SJCRH30 (cell line): Measurements from ENCODE around the gene TRIOBP. TPM values are rescaled to one million over a fixed set of nuclear protein-coding genes. Genes with fewer than 3 reads are reported as not detected.
"Not testable (repeated sequence)": the region's sequence is repeated elsewhere in the genome, so short reads cannot be mapped to it uniquely, and the experiment has no call there.

ENCODE experiments used
- DNase-seq, 2 experiments: peaks; one replicate each; pipeline ENCODE4 v3.0.0-alpha.2; 2015 to 2020
- H3K27ac ChIP-seq: fragments of 250-450 bp; sonication (Bioruptor Pico); 2 replicates; pipeline ENCODE4 v1.5.1; 2020; ENCODE audit warnings: mild to moderate bottlenecking, moderate library complexity
- H3K27me3 ChIP-seq: fragments of 250-450 bp; sonication (Bioruptor Pico); 2 replicates; pipeline ENCODE4 v1.5.1; 2020; ENCODE audit warnings: mild to moderate bottlenecking, moderate library complexity
- H3K36me3 ChIP-seq: fragments of 250-450 bp; sonication (Bioruptor Pico); 2 replicates; pipeline ENCODE4 v1.5.1; 2020; ENCODE audit warnings: mild to moderate bottlenecking, moderate library complexity
- H3K4me1 ChIP-seq: fragments of 250-450 bp; sonication (Bioruptor Pico); 2 replicates; pipeline ENCODE4 v1.5.1; 2020; ENCODE audit warnings: mild to moderate bottlenecking, moderate library complexity
- H3K4me3 ChIP-seq: fragments of 250-450 bp; sonication (Bioruptor Pico); 2 replicates; pipeline ENCODE4 v1.5.1; 2020; ENCODE audit warnings: mild to moderate bottlenecking, moderate library complexity
- H3K9me3 ChIP-seq: fragments of 250-450 bp; sonication (Bioruptor Pico); replicated peaks from 2 replicates; pipeline ENCODE4 v1.5.1; 2020; ENCODE audit warnings: mild to moderate bottlenecking, moderate library complexity
- total RNA-seq: library from RNA; depleted of rRNA; stranded (reverse); fragments of >200 nt; shearing (Covaris generic); gene quantifications from 2 replicates; pipeline ENCODE4 v1.2.3, GENCODE V29; 2014

TRIOBP gene
- total RNA-seq, 1 experiment from 2014 or later: 16.8 TPM

DNA sequence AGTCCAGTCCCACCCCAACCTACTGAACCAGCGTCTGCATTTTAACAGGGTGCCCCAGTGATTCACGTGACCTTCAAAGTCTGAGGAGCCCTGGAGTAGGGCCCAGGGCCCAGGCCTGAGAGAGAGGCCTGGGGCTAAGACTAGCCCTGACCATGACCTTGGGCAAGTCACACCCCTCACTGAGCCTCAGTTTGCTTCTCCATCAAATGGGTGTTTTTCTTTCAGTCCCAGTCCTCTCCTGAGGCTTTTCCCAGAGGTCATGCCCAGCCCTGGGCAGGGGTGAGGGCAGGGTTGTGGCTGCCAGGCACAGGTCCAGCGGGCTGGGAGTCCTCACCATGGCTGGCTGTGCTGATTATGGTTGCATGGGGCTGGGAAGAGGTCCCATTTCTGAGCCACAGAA, 77.9 kb downstream of the TRIOBP start:
- Histone ChIP-seq H3K4me1 (peaks cover 9% of the 10 kb centered on the region; the same call in 1 of the 2 replicates), H3K27ac (no peak overlapping the region), H3K4me3 (no peak overlapping the region), H3K27me3 (no peaks in the 10 kb centered on the region), H3K9me3 (no peaks in the 10 kb centered on the region), H3K36me3 (no peaks in the 10 kb centered on the region; the same call in 1 of the 2 replicates)
- no peak for DNase-seq

DNA sequence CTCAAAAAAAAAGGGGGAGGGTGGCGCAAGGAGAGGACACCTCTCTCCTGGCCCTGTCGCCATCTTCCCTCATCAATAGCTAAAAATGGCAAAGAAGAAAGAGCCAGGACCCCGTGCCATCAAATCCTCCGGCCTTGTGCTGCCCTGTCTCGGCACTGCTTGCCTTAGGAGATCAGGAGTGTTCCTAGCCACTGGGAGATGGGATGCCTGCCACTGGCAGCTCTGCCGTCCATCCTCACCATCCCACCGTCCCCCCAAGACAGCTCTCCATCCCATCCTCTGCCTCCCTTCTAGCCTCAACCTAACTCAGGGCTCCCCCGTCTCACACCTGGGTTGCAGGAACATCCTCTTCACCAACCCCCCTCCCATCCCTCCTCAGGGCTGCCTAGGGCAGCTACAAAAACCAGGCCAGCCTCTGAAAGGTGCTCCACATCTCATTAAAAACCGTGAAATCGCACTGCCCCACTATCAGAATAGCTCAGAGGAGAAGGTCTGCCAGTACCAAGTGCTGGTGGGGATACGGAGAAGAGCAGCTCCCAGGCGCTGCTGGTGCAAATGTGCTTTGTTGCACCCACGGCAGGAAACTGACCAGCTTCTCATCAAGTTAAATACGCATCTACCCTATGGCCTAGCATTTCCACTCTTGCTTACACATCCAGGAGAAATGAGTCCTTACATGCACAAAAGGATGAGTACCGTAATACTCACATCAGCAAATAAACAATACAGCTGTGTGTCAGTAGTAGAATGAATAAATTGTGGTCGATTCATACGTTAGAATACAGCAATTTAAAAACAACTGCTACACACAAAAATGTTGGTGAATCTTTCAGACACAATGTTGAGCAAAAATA, 79.2 kb downstream of the TRIOBP start:
- Histone ChIP-seq H3K27ac (no peak overlapping the region), H3K4me1 (peaks cover 9% of the 10 kb centered on the region; the same call in 1 of the 2 replicates), H3K4me3 (no peak overlapping the region), H3K36me3 (no peaks in the 10 kb centered on the region; the same call in 1 of the 2 replicates), H3K9me3 (no peaks in the 10 kb centered on the region), H3K27me3 (no peaks in the 10 kb centered on the region)
- DNase-seq: no peak

DNA sequence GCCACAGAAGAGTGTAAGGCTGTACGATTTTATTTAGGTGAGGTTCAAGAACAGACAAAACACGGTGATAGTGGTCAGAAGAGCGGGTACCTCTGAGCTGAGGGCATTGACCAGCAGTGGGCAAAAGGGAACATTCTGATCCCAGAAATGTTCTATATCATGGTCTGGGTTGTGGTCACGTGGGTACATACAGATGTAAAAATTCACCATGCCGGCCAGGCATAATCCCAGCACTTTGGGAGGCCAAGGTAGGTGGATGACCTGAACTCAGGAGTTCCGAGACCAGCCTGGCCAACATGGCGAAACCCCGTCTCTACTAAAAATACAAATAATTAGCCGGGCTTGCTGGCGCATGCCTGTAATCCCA, 79.8 kb downstream of the TRIOBP start:
- Histone ChIP-seq H3K27me3 (no peaks in the 10 kb centered on the region), H3K36me3 (no peaks in the 10 kb centered on the region; the same call in 1 of the 2 replicates), H3K27ac (no peak overlapping the region), H3K4me1 (peaks cover 9% of the 10 kb centered on the region; the same call in 1 of the 2 replicates), H3K4me3 (no peak overlapping the region), H3K9me3 (no peaks in the 10 kb centered on the region)
- DNase-seq: no peak

DNA sequence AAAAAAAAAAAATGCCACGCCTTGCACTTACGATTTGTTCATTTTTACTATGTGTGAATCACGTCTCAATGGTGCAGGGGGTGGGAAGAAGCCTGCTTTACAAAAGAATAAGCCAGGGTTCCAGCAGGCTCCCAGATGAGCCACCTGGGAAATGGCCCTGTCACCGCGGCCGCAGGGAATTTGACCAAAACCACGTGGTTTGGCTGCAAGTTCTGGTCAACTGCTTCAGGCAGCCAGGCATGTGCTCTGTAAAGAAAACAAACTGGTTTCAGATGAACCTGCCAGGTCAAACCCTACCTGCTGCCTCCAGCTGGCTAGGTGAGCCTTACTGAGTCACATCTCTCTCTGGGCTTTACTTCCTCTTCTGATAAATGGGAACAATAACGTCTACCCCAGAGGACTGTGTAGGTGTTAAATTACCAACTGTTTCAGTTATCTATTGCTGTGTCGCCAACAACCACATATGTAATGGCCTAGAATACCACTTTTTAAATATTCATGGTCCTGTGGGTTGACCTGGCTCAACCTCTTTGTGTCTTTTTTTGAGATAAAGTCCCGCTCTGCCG, 80.4 kb downstream of the TRIOBP start:
- DNase-seq: peak in 1 of 2 experiments; percentile 45
- Histone ChIP-seq H3K4me3 (no peak overlapping the region), H3K4me1 (peaks cover 9% of the 10 kb centered on the region; the same call in 1 of the 2 replicates), H3K9me3 (no peaks in the 10 kb centered on the region), H3K36me3 (no peaks in the 10 kb centered on the region; the same call in 1 of the 2 replicates), H3K27me3 (no peaks in the 10 kb centered on the region), H3K27ac (no peak overlapping the region)

DNA sequence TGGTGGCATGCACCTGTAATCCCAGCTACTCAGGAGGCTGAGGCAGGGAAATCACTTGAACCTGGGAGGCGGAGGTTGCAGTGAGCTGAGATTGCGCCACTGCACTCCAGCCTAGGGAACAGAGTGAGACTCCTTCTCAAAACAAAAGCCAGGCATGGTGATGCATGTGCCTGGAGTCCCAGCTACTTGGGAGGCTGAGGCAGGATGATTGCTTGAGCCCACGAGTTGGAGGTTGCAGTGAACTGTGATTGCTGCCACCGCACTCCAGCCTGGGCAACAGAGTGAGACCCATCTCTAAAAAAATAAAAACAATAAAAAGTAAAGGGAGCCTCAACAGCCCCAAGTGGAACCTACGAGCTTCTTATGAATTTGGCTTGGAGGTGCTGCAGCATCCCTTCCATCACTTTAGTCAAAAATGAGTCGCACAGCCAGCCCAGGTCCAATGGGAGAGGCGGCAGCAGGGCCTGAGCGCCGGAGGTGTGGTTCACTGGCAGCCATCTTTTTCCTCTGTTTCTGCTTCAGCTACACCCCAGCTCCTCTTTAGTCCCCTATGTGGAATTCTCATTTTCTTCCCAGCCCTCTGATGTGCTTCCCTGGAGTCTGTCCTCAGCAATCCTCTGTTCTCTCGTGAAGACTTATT, 81.6 kb downstream of the TRIOBP start:
- no peaks in the 10 kb centered on the region for H3K27me3 ChIP-seq
- no peaks in the 10 kb centered on the region for H3K9me3 ChIP-seq
- peaks cover 11% of the 10 kb centered on the region; the same call in 1 of the 2 replicates for H3K4me1 ChIP-seq
- H3K36me3 ChIP-seq: no peaks in the 10 kb centered on the region
- DNase-seq: no peak
- H3K4me3 ChIP-seq: no peak overlapping the region
- H3K27ac ChIP-seq: no peak overlapping the region

DNA sequence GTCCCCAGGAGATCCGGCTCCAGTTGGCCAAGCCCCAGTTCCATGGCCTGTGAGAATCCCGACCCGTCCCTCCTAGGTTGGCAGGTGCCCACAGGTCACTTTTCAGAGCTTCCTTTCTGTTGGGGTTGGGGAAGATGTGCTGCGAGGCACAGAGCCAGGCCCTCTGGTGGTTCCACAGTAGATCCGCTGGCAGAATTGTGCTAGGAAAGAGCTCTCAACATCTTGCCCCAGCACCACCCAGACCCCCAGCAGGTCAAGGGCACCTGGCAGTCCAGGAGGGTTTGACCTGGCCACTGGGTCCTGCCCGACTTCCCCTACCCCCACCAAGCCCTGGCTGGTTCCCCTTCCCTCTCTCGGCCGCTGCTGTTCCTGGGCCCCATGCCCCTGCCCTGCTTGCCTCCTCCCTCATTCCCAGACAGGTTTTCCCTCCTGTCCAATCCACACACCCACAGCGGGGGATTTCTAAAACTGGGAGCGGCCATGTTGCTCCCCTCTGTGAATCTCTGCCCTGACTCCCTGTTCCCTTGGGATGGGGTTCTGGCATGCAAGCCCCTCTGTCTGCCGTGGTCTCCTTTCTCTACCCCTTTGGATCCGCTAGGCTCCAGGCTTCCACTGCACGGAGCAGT, 84.7 kb downstream of the TRIOBP start:
- Histone ChIP-seq H3K36me3 (no peaks in the 10 kb centered on the region), H3K9me3 (no peaks in the 10 kb centered on the region), H3K4me3 (no peak overlapping the region), H3K4me1 (peaks cover 16% of the 10 kb centered on the region), H3K27ac (no peak overlapping the region), H3K27me3 (no peaks in the 10 kb centered on the region)
- no peak for DNase-seq

DNA sequence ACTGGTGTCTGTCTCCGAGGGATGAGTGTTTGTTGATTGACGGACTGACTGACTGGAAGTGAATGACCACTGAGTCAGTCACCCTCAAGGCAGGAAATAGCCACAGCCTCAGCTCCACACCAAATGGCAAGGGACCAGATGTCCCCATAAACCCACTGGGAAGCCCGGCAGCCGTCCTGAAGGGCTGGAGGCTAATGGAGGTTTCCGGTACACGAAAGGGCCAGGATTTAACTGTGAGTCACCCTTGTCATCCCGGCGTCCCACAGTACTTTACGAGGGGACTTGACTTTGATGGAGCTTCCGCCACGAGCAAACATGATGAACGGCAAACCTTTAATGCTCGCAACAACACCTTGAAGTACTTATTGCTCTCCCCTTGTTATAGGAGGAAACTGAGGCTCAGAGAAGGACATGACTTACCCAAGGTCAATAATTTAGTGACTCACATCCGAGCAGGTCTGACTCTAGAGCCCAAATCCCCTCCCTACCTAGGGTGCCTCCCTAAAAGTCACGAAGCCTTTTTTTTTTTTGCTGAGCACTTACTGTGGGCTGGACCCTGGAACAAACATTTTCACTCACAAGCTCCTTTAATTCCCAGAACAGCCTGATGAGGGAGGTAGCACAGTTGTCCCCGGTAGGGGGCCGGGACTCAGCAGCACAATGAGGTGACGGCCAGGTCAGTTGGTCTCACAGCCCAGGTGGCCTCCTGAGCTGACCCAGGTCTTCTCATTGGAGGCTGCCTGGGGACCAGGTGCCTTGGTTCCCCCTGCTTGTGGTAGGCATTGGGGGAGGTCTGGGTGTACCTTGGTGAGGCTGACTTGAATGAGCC, 85.7 kb downstream of the TRIOBP start:
- H3K27ac ChIP-seq: no peak overlapping the region

DNA sequence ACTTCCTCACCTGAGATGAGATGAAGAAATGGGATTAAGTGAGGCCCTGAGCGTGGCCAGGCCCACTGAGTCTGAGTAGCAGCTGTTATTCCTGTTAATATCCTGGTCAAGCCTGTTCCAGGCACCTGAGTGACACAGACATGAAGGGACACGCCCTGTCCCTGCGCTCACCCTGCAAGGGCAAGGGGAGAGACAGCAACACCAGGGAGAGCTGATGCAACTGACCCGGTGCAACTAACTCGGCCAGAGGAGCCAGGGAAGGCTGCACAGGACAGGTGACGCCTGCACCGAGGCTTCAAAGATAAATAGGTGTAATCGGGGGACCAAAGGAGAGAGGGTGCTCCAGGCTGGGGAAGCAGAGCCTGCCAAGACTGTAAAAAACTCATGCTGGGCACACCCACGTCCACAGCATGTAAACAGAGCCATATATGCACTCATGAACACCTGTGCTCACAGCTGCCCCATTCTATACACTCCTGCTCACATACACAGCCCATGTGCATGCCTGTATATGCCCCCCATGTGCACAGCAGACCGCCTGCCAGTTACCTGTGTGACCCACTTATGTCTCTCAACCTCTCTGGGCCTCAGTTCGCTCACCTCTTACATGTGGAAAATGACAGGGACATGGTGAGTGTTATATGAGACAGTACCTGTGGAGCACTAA, 88.1 kb downstream of the TRIOBP start:
- Histone ChIP-seq H3K4me1 (peaks cover 9% of the 10 kb centered on the region), H3K27ac (no peak overlapping the region), H3K9me3 (no peaks in the 10 kb centered on the region), H3K4me3 (no peak overlapping the region), H3K27me3 (no peaks in the 10 kb centered on the region), H3K36me3 (no peaks in the 10 kb centered on the region)
- no peak for DNase-seq

More for the DNA sequence above, 85.7 kb downstream of the TRIOBP start:
- no peaks in the 10 kb centered on the region for H3K9me3 ChIP-seq
- H3K4me3 ChIP-seq: no peak overlapping the region
- DNase-seq: peak in 1 of 2 experiments; percentile 51
- no peaks in the 10 kb centered on the region for H3K27me3 ChIP-seq
- peaks cover 9% of the 10 kb centered on the region for H3K4me1 ChIP-seq
- H3K36me3 ChIP-seq: no peaks in the 10 kb centered on the region

DNA sequence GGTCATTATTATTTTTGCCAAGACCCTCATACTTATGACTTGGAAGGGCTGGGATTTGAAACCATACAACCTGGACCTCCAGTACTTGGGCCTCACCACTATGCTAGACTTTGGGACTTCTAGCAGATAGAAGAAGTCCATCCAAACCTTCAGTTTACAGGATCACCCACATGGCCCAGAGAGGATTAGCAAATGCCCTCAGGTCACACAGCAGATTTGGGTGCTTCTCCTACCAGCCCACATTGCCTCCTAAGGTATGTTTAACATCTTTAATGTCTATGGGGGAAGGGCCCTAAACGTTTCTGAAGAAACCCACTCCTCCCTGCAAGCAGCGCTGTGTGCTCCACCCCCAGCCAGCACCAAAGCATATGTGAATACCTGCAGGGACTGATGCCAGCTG, 93.4 kb downstream of the TRIOBP start:
- Histone ChIP-seq H3K4me1 (no peaks in the 10 kb centered on the region), H3K4me3 (no peak overlapping the region), H3K9me3 (no peaks in the 10 kb centered on the region), H3K27me3 (no peaks in the 10 kb centered on the region), H3K27ac (no peak overlapping the region), H3K36me3 (no peaks in the 10 kb centered on the region)
- DNase-seq: no peak

DNA sequence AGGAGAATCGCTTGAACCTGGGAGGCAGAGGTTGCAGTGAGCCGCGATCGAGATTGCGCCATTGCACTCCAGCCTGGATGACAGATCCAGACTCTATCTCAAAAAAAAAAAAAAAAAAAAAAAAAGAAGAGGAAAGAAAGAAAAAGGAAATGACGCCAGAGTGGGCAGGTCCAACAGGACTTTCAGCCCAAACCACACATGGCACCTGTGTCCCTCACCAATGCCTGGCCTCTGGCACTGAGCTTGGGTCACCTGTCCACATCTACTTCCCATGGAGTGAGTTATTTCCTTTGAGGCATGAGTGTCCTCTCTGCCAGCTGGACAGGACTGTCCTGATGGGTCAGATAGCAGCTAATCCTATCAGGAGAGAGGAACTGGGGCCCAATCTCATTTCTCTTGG, 95.6 kb downstream of the TRIOBP start:
- no peaks in the 10 kb centered on the region for H3K27me3 ChIP-seq
- H3K9me3 ChIP-seq: no peaks in the 10 kb centered on the region
- H3K27ac ChIP-seq: no peak overlapping the region
- H3K4me3 ChIP-seq: no peak overlapping the region
- H3K36me3 ChIP-seq: no peaks in the 10 kb centered on the region
- H3K4me1 ChIP-seq: no peaks in the 10 kb centered on the region
- DNase-seq: no peak

DNA sequence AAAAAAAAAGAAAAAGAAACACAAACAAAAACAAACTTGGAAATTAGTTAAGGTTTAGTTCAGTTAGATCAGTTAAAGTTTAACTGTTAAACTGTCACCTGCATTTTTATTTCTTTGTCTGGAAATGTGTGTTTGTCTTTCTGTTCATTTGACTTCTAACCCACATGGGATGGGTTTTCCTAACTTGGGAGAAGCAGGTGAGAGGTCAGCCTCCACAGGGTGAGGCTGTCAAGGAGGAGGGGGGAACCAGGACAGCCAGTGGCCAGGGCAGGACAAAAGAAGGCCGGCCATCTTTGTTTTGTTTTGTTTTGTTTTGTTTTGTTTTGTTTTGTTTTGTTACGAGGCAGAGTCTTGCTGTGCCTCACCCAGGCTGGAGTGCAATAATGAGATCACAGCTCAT, 97.5 kb downstream of the TRIOBP start:
- H3K4me3 ChIP-seq: no peak overlapping the region
- no peaks in the 10 kb centered on the region for H3K27me3 ChIP-seq
- DNase-seq: no peak
- no peaks in the 10 kb centered on the region for H3K9me3 ChIP-seq
- H3K36me3 ChIP-seq: no peaks in the 10 kb centered on the region
- no peak overlapping the region for H3K27ac ChIP-seq
- no peaks in the 10 kb centered on the region for H3K4me1 ChIP-seq

DNA sequence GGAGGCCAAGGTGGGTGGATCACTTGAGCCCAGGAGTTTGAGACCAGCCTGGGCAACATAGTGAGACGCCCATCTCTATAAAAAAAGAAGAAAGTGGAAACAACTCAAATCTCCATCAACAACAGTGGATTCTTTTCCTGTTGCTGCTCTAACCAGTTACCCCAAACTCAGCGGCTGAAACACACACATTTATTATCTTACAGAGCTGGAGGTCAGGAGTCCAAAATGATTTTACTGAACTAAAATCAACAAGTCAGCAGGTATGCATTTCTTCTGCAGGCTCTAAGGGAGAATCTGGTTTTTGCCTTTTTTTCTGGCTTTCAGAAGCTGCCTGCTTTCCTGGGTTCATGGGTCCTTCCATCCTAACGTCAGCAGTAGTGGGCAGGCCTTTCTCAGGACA, 99.2 kb downstream of the TRIOBP start:
- H3K4me3 ChIP-seq: no peak overlapping the region
- H3K36me3 ChIP-seq: no peaks in the 10 kb centered on the region
- DNase-seq: no peak
- H3K4me1 ChIP-seq: no peaks in the 10 kb centered on the region
- 0 out of 2 replicates have a peak, but pooled peaks cover 2% of the 10 kb centered on the region for H3K27me3 ChIP-seq
- H3K9me3 ChIP-seq: no peaks in the 10 kb centered on the region
- no peak overlapping the region for H3K27ac ChIP-seq

DNA sequence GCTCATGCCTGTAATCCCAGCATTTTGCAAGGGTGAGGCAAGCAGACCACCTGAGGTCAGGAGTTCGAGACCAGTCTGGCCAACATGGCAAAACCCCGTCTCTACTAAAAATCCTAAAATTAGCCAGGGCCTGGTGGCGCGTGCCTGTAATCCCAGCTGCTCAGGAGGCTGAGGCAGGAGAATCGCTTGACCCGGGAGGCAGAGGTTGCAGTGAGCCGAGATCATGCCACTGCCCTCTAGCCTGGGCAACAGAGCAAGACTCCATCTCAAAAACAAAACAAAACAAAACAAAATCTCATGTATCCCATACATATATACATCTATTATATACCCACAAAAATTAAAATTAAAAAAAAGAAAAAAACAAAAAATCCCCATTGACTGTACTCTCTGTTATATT, 100.4 kb downstream of the TRIOBP start:
- DNase-seq, H3K27ac ChIP-seq, H3K4me1 ChIP-seq, H3K4me3 ChIP-seq, H3K9me3 ChIP-seq, H3K36me3 ChIP-seq, H3K27me3 ChIP-seq: not testable (repeated sequence)
